ENCODE measurements around the gene MMP15. TPM values are rescaled to one million over a fixed set of nuclear protein-coding genes. Genes with fewer than 3 reads are reported as not detected.
A peak's percentile ranks its signal among the peaks of the same experiment; 100 is the strongest.

MMP15 gene
- total and polyA plus RNA-seq, 7 donors = 2.3 to 54.0 (median 10.5) TPM

- H3K4me1 ChIP-seq = no peaks in the 10 kb centered on the region
- TF ChIP-seq EP300 (IDR thresholded peaks at IDR 0.05) (no peak), POLR2AphosphoS5 (IDR thresholded peaks at IDR 0.05) (no peak), POLR2A (IDR thresholded peaks at IDR 0.05) (no peak)
- TF ChIP-seq, protein P1, sequence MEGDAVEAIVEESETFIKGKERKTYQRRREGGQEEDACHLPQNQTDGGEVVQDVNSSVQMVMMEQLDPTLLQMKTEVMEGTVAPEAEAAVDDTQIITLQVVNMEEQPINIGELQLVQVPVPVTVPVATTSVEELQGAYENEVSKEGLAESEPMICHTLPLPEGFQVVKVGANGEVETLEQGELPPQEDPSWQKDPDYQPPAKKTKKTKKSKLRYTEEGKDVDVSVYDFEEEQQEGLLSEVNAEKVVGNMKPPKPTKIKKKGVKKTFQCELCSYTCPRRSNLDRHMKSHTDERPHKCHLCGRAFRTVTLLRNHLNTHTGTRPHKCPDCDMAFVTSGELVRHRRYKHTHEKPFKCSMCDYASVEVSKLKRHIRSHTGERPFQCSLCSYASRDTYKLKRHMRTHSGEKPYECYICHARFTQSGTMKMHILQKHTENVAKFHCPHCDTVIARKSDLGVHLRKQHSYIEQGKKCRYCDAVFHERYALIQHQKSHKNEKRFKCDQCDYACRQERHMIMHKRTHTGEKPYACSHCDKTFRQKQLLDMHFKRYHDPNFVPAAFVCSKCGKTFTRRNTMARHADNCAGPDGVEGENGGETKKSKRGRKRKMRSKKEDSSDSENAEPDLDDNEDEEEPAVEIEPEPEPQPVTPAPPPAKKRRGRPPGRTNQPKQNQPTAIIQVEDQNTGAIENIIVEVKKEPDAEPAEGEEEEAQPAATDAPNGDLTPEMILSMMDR (IDR thresholded peaks at IDR 0.05) = no peak
- no peaks in the 10 kb centered on the region for H3K9me3 ChIP-seq
- intact Hi-C loops (cut with DNase I) = no loop called here
- peaks cover 0 to 48% (median 8%) of the 10 kb centered on the region in 4 donors for H3K36me3 ChIP-seq
- no peaks in the 10 kb centered on the region for H3K27me3 ChIP-seq
- no peak for DNase-seq
- no peak overlapping the region for H3K4me3 ChIP-seq
- no peak overlapping the region for H3K27ac ChIP-seq
- WGBS, 2 donors = 91% methylated on average over 31 of the region's 31 CpGs
Measured at GRCh38 chr16:58045096-58045495, 19.5 kb downstream of the MMP15 start.

- Histone ChIP-seq H3K4me1 (no peaks in the 10 kb centered on the region), H3K4me3 (no peak overlapping the region), H3K9me3 (no peaks in the 10 kb centered on the region), H3K27me3 (no peaks in the 10 kb centered on the region), H3K27ac (no peak overlapping the region), H3K36me3 (peaks cover 0 to 36% (median 7%) of the 10 kb centered on the region in 4 donors)
- no peak for DNase-seq
- WGBS, 2 donors = 65 to 78% methylated on average over 16 of the region's 16 CpGs
- intact Hi-C loops (cut with DNase I) = no loop called here
- TF ChIP-seq POLR2A (IDR thresholded peaks at IDR 0.05) = no peak
- TF ChIP-seq, protein P1 (IDR thresholded peaks at IDR 0.05) = no peak
- no peak for TF ChIP-seq EP300 (IDR thresholded peaks at IDR 0.05)
- TF ChIP-seq POLR2AphosphoS5 (IDR thresholded peaks at IDR 0.05) = no peak
Measured at GRCh38 chr16:58046054-58046881, 20.7 kb downstream of the MMP15 start.

GRCh38 chr16:58046936-58047335 is 21.4 kb downstream of the MMP15 start:
- Histone ChIP-seq H3K4me1 (no peaks in the 10 kb centered on the region), H3K36me3 (peaks cover 0 to 30% (median 5%) of the 10 kb centered on the region in 4 donors), H3K27me3 (no peaks in the 10 kb centered on the region), H3K27ac (no peak overlapping the region), H3K9me3 (no peaks in the 10 kb centered on the region), H3K4me3 (no peak overlapping the region)
- 26 to 65% methylated on average over 6 of the region's 6 CpGs for WGBS, 2 donors
- TF ChIP-seq, protein P1 (IDR thresholded peaks at IDR 0.05) = no peak
- TF ChIP-seq POLR2A (IDR thresholded peaks at IDR 0.05) (no peak), EP300 (IDR thresholded peaks at IDR 0.05) (no peak), POLR2AphosphoS5 (IDR thresholded peaks at IDR 0.05) (no peak)
- intact Hi-C loops (cut with DNase I) = no loop called here
- DNase-seq = no peak

DNA sequence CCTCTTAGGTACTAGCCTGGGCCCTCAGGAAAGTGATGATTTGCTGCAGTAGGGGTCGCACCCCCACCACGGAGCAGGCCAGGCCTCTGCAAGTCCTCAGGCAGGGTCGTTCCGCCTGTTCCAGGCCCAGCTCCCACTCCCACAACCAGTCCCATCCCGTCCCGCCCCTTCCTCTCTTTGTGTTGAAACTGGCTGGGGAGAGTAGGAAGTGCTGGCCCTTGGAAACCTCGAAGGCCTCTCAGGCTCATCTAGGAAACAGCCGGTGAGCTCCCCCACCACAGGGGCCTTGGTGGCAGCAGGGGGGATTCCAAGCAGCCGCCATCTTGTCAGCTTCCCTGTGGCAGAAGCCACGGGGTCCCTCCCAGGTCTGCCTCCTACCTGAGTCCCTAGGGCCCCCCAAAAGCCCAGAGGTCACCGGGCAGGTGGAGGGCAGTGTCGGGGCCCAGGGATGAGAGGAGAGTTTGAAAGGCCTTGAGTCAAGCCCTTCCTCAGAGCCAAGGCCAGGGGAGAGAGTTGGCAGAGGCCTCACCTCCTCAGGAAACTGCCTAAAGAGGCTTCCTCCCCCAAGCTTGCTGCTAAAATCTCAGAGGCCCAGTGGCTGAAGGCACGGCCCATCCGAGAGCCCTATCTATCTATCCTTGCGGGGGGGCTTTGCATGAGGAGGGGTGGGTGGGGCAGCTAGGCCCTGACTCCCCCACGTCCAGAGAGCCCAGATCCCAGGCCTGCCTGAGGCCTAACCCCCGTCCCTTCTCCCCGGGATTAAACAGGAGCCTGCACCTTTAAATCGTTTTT is 22.2 kb downstream of the MMP15 start:
- no peak for DNase-seq
- Histone ChIP-seq H3K4me3 (no peak overlapping the region), H3K27me3 (no peaks in the 10 kb centered on the region), H3K36me3 (peaks cover 0 to 22% (median 3%) of the 10 kb centered on the region in 4 donors), H3K4me1 (no peaks in the 10 kb centered on the region), H3K27ac (peak overlapping the region in 2 of 4 donors; percentile 13 to 20), H3K9me3 (no peaks in the 10 kb centered on the region)
- intact Hi-C loops (cut with DNase I) = no loop called here
- 80 to 83% methylated on average over 19 of the region's 19 CpGs for WGBS, 2 donors
- TF ChIP-seq, protein P1 (IDR thresholded peaks at IDR 0.05) = no peak
- no peak for TF ChIP-seq POLR2A (IDR thresholded peaks at IDR 0.05)
- TF ChIP-seq POLR2AphosphoS5 (IDR thresholded peaks at IDR 0.05) = no peak
- no peak for TF ChIP-seq EP300 (IDR thresholded peaks at IDR 0.05)
